Fibroblast of skin of left biceps (primary cell): Measurements from ENCODE around the gene ANKRD10.
A peak's percentile ranks its signal among the peaks of the same experiment; 100 is the strongest.

Source experiments
- DNase-seq, 2 experiments: peaks; one replicate each; pipeline ENCODE4 v3.0.0-alpha.2; 2013; ENCODE audit warnings: low read depth in 2 of 2

Gene ANKRD10

DNA sequence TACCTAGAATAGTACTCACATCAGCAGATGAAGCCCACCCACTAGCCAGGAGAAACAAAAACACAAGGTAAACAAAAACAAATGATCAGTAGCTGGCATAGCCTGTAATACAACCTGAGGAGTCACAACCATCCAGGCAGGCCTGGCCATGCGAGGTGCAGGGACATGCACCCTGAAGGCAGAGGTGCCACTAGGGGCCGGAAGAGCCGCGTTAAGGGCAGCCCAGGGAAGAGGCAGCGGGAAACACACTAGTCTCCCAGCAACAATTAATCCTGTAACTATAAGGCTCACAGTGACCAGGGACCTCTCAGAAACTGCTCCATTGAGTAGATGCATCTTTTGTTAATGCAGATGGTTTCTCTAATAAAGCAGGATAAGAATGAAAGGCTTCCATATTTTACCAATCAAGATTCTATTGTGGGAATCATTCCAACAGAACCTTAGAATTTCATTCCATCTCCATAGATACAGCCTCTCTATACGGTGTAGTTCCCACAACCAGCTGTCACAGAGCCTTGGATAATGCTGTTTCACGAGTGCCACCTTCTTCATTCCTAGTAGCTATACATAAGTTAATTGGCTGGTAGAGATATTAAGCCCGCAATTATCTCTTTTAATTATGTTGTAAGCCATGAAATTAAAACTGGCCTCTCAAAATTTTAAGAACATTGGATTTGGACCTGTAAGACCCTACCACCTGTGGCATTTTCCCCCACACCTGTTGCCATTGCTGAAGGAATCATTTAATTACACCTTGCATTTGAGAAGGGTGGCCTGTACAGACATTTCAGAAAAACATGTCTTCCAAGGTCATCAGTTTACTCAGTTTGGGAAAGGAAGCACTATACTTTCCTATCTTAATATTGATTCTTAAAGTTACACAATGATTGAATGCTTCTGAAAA lies 28.7 kb downstream of the ANKRD10 start:
- no peak for DNase-seq

DNA sequence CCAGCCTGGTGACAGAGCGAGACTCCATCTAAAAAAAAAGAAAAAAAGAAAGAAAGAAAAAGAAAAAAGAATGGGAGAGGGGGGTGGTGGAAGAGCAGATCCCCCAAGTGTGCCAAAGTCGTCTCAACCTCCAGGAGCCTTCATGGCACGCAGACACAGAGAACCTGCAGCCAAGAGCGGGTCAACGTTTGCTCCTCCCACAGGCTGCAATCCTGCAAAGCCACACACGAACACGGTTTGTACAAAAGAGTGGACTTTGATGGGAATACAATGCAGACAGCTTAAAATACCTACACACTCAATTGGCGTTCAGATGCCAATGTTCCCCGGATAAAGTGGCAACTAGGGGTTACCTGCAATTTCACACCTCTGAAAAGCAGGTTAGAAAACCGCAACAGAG lies 29.4 kb downstream of the ANKRD10 start:
- no peak for DNase-seq

DNA sequence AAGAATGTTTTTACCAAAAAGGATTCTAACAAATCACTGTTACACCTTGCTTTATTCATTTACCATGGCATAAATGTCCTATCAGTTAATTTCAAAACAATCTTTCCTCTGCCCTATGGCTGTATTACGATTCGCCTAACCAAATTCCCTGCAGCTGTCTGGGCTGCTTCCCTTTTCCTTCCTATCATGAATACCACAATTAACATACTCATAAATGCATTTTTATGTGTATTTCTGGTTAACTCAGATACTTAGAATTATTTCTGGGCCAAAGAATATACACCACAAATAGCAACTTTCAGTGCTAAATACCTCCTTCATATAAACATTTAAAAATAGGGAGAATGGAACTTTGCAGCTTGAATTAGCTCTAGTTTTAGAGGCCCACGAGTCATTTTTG lies 30.4 kb downstream of the ANKRD10 start:
- no peak for DNase-seq

DNA sequence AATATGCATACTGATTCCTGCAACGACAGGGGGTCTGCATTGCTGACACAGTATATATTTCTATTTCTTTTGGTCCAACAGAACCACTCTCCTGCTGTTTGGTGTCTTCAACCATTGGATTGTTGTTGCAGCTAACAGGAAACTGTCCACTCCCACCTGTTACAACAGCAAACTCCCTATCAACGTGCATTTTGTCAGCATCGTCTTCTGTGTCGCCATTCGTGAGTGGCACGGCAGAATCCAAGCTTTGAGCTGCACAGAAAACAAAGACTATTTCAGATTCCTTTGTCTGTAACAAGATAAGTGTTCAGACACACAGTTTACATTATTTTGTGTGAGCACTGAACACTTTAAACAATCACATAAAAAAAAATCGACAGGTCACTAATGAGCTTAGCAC lies 31.3 kb downstream of the ANKRD10 start:
- DNase-seq: no peak

DNA sequence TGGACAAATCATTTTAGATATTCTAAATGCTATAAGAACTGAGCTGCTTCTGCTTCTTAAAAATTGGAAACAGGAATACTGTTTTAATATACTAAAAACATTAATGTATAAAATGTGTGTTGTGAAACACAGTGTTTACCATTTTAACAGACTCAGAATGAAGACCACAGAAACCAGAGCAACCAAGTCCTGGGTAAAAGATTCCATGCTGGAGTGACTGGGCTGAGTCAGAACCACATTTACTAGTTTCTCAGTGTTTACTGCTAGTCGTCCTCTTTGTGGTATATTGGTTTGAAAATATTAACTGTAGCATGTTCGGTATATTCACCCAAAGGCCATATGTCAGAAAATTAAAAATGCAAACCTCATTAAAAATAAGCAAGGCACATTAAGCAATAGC lies 31.9 kb downstream of the ANKRD10 start:
- no peak for DNase-seq

DNA sequence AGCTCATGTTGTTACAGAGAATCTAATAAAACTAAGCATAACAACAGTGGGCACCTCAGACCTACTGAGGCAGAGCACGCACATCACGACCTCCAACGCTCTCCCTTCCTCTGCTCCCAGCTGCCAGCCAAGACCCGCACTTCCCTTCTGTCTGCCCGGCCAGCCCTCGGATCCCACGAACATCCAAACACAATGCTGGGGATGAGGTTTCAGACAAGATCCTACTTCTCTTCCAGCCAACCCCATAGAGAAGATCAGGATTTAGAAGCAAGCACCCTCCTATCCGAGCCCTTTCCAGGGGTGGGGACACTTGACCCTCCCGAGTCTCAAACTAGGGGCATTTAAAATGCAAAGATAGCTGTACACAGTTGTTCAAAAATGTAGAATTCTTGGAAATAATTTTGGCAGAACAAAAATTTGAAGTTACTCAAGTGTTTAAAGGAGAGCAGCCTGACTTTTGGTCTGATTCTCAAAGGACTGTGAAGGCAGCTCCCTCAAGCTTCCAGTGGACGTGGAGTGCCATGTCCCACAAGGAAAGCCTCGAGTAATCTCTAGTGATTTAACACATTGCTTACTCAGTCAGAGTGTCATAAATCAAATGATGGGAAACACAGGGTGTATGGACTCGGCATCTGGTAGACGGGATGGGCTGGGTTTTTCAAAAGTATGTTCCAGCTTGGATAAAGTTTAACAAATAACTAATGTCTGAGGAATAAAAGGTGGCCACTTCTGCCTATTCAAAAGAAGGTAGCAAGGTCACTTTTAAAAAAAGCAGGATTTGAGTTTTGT lies 32.8 kb downstream of the ANKRD10 start:
- no peak for DNase-seq

DNA sequence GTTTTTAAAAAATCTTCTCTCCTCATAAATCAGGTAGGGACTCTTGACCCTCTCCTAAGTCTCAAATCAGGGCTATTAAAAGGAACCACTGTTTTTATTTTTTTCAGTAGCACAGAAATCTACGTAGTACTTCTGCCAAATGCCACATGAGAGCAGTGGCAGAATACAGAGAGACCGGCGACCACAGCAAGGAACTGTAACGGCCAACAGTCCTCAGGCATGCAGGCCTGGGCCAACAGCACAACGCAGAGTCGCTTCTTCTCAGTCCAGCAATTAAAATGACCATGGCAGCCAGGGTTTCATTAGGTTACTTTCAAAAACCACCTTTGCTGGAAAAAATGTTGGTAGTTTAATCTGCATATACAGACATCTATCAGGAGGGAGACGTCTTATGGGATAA lies 34.2 kb downstream of the ANKRD10 start:
- no peak for DNase-seq

DNA sequence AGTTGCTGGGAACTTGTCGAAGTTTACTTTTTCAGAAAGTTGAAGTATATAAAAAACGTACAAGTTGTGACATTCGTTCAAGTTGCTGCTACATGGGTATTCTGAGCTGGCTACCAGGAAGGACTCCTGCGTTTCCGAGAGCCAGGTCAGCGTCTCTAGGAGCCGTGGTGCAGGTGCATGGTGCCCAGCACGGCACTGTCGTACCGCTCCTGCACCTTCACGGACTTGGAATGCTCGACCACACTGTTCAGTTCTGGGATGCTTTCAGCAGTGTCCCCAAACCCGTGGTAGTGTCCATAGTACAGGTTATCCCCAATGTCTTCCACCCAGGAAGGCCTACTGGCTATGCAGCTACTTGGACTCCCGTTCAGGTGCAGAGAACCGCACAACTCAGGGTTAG lies 35.4 kb downstream of the ANKRD10 start:
- DNase-seq: no peak

DNA sequence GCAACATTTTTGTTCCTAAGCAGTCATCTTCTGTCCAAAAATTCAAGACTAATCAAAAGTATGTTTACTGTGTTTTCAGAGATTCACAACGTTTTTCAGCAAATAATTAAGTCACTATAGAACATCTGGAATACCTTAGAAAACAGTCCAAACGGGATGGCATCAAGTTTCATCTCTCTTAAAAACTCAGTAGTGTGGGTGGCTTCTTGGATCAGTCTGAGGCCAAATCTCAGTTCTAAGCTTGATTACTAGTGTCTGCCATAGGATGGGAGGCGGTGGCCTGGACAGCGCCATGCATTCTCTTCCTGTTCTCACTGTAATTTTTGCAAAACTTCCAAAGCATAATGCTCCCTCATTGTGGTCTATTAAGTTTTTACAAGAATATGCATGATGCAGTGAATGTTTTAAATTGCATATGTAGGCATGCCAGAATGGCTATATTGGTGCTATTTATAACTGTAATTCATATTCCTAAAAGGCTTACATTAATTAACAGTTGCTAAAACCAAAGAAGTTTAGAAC lies 37.1 kb downstream of the ANKRD10 start:
- no peak for DNase-seq

DNA sequence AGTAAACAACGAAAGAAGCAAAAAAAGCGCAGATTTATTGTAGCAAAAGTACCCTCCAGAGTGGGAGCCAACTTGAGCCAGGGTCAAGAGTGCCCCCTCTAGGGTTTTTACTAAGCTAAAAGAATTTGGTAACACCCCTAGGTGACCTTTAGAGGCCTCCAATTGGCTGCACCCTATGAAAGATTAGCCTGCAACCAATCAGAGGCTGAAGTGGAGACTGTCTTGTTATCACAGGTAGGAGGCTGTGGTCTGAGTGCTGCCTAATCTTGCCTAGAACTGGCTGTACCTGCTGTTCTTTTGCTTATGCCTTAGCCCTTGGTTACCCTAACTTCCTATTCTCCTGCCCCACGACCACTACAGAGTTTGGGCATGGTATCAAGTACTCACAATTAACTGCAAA lies 38.3 kb downstream of the ANKRD10 start:
- DNase-seq: no peak

DNA sequence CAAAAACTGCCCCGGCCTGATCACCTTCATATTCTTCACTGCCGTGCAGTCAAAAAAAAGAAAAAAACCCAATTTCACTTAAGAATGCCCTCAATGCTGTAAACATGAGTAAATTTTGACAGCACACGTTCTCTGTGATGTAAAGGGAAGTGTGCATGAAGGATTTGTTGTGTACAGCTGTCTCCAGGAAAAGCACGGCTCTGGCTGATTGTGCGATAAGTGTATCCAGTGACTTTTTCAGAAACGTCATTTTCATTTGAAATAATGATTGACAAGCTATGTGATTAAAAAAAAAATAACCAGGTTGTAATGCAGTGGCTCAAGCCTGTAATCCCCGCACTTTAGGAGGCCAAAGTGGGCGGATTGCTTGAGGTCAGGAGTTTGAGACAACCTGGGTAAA lies 39.6 kb downstream of the ANKRD10 start:
- no peak for DNase-seq

DNA sequence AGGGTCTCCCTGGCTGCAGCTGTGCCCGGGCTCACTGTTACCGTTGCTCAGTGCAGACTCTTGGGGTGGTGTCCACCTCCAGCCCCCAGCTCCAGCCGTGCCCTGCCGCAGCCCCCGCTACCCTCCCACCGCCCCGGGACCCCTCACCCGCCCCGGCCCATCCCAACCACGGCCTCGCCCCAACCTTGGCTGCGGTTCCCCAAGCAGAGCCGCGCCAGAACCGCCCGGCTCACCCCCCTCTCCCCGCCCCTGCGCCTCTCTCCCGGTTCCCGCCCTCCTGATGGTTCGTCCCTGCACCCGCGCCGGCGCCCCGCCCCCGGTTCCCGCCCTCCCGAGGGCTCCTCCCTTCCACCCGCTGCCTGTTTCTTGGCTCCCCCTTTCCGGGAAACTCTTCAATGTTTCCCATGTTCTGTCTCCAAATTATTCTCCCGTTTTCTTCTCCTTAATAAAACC lies 40.3 kb downstream of the ANKRD10 start:
- no peak for DNase-seq

DNA sequence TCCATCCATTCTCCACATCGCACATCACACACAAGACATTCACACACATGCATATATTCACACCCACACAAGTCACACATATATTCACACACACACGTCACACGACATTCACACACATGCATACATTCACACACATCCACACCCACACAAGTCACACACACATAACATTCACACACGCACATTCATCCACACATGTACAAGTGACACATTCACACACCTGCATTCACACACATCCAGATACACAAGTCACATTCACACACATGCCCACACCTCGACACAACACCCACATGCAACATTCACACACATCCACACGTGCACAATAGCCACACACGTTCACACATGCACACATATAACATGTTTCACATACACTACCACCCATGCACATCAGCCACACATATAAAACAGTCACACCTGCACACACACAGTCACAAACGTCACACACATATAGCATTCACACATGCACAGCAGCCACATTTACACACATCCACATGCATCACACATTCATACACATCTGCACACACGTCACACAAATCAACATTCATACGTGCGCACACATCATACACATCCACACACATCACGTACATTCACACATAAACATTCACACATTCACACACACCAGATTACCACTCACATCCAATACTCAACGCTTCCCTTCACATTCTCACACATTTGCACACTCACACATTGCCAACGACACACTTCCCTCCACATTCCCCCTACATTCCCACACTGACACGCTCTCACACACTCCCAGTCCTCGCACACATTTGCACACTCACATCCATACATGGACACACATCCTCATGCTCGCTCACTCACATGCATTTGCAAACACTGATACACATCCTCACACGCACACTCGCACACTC lies 41.0 kb downstream of the ANKRD10 start:
- no peak for DNase-seq

DNA sequence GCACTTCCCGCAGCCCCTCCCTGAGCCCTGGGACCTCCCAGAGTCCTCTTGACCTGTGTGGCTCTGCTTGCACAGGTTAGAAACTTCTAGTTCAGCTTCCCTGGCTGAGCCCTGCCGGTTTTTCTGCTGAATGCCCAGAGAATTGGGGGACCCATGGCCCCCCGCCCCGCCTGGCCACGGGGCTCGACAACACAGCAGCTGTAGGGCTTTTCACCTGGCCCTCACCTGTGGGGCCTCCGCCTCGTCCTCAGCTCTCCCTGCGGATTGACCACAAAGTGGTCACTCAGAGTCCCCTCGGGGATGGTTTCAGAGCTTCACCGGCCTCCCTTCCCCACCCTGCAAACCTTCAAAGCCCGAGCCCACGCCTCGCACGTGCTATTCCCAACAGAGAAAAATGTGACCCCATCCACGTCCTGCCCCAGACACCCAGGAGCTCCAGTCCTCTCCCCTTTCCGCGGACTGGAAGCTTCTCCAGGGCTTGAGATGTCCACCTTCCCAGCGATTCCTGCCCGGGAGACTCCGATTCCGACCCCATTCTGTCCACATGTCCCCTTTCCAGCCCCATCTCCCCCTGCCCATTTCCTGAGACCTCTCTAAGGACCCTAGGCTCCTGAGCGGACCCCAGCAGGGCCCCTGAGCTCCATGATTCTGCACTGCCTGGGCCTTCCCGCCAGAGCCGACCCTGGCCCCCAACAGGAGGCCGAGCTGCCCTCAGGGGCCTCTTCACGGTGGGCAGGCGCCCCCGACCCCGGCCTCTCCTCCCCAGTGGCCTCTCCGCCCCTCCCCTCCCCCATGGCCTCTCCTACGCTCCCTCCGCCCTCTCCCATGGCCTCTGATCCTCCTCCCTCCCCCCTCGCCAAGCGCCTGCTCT lies 41.9 kb downstream of the ANKRD10 start:
- no peak for DNase-seq

DNA sequence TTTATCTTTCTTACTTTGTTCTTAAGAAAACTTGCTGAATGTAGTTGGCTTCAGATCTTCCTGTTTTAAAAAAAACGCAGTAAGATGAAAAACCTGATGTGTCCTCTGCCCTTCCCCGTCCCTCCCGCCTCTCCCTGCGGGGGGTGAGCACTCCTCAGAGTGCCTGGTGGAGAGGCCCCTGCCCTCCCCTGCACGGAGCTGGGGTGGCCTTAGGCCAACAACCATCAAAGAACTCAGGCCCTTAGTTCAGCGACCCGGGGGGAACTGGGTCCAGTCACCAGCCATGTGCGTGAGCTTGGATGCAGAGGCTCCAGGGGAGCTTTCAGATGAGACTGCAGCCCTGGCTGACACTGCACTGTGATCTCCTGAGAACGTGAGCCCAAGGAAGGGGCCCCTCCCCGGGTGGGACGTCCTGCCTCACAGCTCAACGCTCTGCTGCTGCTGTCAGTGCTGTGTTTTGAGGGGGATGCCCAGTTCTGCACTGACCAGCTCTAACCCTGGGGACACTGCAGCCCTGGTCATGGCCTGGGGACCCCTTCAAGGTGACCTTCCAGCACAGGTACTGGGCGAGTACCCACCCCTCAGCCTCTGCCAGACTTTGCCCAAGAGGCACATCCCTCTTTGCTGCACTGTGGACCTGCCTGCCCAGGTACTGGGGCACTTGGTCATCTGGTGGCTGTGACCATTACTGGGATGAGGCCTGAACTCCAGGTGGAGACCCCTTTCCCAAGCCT lies 42.7 kb downstream of the ANKRD10 start:
- no peak for DNase-seq

DNA sequence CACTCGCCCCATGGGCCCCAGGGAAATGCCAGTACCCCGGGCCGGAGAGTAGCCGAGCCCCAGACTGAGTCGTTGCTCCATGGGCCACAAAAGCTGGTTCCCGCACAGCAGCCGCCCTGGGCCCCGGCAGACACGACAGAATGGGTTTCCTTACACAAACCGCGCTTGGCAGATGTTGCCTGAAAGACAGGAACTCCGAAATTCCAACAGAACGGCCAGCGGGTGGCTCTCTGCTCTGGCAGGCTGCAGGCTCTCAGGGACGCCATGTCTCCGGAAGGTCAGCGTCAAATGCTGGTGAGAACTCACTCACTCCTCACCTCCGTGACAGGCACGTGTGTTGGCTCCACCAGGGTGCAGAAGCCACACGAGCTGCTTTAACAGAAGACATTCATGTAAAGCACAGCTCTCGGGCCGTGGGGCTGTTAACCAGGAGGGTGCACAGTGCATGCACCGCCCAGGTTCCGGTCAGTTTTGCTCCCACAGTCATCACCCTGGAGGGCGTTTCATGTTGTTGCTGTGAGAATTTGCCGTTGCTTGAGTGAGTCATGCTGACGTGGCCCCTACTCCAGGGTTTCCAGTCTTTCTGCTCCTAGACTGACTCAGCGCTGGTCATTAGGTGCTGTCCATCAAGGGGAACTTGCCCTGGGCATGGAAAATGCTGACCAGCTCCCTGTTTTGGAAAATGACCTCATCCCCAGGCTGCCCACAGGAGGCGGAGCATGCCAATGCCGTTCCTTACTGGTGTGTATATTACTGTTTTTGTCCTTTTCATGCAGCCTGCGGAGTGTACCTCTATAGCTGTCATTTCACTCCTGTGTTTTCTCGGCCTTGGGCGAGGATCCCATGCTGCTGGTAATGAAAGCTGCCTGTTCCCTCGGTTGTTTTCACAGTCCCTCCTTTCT lies 44.8 kb downstream of the ANKRD10 start:
- DNase-seq: peak; percentile 79 to 80

DNA sequence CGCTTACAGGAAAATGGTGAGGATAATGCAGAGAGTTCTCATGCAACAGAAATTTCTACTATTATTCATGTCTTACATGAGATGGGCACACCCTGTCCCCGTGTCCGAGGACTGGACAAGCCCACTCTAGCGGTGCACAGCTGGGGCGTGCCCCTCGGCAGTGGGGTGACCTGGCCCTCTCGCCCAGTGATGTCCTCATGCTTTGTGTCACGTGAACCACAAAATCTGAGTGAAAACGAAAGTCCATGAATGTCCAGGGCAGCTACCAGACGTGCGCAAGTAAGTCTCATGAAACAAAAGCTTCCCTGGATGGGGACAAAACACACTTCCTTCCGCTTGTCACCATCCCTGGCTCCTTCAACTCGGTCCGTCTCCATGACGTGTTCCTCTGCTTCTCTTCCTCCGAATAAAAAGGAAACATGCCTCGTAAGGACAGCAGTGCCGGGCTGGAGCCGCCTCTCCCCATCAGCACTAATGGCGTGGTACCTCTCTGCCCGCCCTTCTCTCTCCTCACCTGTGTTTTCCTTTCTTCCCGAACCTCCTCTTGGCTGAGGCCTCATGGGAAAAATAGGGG lies 45.6 kb downstream of the ANKRD10 start:
- no peak for DNase-seq

DNA sequence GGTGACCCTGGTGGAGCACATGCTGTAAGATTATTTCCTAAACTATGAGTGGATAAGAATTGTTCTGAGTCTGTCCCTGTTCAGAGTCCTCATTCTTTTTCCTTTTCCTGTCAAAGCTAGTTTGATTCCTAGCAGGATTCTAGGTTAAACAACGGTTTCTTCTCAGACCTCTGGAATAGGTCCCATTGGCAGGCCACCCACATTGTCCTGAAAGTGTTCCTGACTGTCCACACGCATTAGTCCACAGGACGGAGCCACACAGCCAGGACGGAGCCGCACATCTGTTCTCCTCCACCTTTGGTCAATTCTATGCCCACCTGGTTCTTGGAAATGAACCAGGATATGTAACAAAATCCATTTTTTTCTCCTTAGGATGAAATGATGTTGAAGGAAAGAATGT lies 46.1 kb downstream of the ANKRD10 start:
- no peak for DNase-seq

DNA sequence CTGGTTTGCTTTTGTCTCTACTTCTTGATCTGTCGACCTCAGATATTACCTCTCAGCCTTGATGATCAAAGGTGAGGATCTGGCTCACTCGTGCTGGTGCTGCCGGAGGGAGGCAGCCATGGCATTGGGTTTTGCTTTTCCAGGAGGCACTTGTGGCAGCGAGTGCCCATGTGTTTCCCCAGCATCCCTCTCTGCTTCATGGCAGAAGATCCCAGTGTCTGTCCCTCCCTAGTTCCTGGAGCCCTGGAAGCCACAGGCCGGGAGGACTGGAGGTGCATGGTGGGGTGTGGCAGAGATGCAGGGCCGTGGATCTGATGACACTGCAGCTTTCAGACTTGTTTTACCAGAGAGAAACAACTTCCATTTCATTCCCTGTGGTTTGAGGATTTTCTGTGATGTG lies 47.5 kb downstream of the ANKRD10 start:
- no peak for DNase-seq
